GM19395 (cell line): ENCODE measurements around the gene PRR23E.

Experiments
- ATAC-seq: cut with Tn5 transposase; IDR thresholded peaks from one replicate; pipeline ENCODE4 v1.9.1; 2021; ENCODE audit warnings: mild to moderate bottlenecking, moderate library complexity; ENCODE audit not compliant: unreplicated experiment

Gene PRR23E

GRCh38 chr3:127222163-127222562 is 29.2 kb downstream of the PRR23E start:
- ATAC-seq = no peak

DNA sequence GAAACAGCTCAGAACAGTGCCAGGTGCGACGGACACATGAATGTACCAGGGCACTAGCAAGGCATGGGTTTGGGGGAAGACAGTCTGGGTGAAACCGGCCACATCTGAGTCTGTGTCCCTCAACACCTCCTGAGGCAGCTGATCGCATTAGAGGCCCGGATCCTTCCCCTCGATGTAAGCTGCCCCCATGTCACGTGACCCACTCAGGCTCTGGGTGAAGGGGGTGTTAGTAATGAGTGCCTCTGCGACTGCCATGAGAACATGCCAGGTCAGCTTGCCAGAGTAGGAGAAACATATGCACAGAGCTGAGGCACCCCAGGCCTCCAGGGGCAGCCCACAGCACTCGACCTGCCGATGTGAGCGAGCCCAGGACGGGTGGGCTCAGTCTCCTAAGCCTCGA is 29.7 kb downstream of the PRR23E start:
- ATAC-seq = no peak

GRCh38 chr3:127224118-127224517 is 31.2 kb downstream of the PRR23E start:
- no peak for ATAC-seq

GRCh38 chr3:127226457-127226856 is 33.5 kb downstream of the PRR23E start:
- no peak for ATAC-seq

DNA sequence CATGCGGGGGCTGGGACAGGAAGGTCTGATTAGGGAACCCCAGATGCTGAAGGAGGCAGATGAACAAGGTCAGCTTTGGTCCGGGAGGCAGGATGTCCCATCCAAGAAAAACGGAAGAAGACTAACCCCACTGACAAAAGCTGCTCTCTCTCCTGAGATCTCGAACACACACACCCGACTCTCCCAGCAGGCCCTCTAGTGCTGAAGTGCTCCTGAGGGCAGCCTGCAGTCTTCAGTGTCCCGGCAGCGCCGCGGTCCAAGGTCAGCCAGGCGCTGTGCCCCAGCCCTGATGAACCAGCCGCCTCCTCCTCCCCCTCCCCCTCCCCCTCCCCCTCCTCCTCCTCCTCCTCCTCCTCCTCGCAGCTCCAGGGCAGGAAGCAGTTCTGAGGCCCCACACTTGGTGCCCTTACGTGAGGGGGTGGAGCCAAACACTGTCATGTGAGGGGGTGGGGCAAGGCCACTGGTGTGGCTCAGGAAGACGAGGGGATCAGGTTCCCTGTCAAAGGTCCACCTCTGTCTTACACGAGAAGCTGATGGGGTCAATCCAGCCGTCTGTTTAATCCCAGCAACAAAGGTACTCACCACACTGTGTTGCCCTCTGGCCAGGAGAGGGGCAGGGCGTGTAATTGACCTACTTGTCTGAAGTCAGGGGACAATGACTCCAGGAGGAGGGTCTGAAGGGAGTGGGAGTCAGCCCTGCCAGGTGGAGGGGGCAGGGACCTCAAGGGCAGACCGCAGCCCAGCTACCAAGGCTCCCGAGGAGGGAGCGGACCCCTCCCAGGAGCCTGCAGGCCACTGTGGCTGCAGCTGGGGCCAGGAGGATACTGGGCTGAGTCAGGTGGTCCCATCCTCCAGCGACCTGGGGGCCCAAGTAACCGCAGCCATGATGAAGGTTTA is 34.3 kb downstream of the PRR23E start:
- no peak for ATAC-seq

DNA sequence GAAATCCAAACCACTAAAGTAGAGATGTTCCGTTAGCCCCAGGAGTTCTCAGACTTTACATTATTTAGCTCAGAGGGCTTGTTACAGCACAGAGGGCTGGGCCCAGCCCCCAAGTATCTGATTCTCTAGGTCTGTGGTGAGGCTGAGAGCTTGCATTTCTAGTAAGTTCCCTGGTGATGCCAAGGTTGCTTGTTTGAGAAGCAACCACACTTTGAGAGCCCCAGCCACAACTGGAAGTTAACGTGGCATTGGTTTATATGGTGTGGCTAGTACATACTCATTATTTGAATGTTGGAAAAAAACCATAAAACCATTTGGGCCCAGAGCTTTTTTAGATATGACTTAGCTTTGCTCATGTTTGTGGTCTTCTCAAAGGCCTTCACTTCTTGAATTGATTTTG is 35.9 kb downstream of the PRR23E start:
- no peak for ATAC-seq

GRCh38 chr3:127233371-127233770 is 40.4 kb downstream of the PRR23E start:
- no peak for ATAC-seq

DNA sequence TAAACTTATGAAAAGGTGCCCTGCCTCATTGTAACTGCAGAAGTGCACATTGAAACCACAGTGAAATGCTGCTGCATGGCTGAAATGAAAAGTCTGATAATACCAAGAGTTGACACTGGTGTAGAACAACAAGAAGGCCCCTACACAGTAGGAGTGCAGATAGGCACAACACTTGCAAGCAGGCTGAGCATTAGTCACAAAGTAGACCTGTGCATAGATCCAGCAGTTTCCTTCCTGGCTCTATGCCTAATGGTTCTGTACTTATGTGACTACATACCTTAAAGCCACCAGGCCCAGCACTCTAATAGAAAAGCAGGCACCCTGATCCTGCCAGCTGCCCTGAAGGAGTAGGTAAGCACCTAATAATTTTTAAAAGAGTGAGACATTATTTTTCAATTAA is 41.8 kb downstream of the PRR23E start:
- no peak for ATAC-seq

- no peak for ATAC-seq
Observed at GRCh38 chr3:127235706-127236105, 42.8 kb downstream of the PRR23E start.

DNA sequence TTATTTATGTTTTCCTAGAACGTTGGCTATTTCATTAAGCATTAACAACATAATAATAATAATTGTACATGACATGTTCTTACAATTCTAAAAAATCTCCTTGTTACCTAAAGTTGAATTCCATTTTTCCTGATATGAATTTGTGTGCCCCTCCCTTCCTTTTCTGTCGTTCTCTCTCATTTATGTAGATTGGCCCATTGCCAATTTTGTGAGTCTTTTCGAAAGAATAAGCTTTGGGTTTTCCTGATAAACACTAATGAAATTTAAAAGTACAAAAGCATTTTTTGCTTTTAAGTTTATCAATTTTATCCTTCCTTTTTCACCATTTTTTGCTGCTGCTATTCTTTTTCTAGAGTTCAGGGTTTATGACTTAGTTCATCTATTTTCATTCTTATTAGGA is 44.9 kb downstream of the PRR23E start:
- no peak for ATAC-seq

- ATAC-seq = no peak
Observed at GRCh38 chr3:127238602-127239001, 45.7 kb downstream of the PRR23E start.

DNA sequence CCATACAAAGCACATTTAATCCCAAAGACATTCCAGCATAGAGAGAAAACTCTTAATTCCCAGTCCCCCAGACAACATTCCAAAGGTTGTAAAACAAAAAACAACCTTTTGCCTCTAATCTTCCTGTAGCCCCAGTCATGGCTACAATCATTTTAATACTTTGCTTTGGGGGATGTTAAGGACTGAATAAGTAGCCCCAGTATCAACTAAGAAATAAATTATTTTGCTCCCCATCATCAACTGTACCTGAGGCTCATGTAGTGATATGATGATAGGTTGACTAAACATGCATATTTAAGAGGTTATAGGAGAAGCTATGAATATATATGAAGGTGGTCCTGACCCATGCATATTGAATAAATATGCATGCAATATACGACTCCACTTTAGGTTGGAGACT is 54.4 kb downstream of the PRR23E start:
- no peak for ATAC-seq
